ENCODE measurements around the gene GCLM.

The GCLM gene

DNA sequence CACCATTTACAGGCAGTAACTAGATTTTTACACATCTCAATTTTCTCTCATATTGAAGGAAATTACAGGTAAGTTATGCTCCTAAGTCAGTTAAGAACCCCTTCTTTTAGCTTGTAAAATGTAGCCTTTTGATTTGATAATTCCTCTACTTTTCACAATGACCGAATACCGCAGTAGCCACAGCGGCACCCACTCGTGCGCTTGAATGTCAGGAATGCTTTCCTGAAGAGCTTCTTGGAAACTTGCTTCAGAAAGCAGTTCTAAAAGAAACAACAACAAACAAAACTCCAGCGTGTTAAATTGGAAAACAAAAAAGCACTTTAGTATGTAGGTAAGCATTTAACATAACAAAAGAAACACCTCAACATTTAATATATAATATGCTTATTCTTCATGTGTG, 20.3 kb downstream of the GCLM start:
- no peaks in the 10 kb centered on the region for H3F3A ChIP-seq (ENCODE audit: insufficient read depth)
- H3K4me3 ChIP-seq (ENCODE audit: insufficient read depth, low read length, poor library complexity, severe bottlenecking), result no peak overlapping the region
- H3K36me3 ChIP-seq (ENCODE audit: low read length), result peaks cover 6% of the 10 kb centered on the region; the same call in 1 of the 2 replicates

DNA sequence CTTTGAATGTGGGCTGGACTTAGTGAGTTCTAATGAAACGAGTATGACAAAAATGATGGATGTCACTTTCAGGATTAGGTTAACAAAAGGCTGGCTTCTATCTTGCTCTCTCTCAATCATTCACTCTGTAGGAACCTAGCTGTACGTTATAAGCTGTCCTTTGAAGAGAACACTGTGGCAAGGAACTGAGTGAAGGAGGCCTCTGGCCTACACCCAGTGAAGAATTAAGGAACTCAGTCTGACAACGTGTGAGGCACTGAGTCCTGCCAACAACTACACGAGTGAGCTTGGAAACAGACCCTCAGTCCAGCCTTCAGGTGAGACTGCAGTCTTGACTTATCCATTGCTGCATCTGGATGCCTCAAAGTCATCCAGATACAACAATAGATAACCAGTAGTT, 27.0 kb downstream of the GCLM start:
- Histone ChIP-seq H3K27me3 (ENCODE audit: low read length) (no peaks in the 10 kb centered on the region), H3K9me3 (ENCODE audit: insufficient read depth, low read length) (no peaks in the 10 kb centered on the region), H3K9ac (ENCODE audit: low read length) (no peak overlapping the region), H3K79me2 (ENCODE audit: insufficient read depth, low read length) (peaks cover 16% of the 10 kb centered on the region), H3K4me3 (ENCODE audit: insufficient read depth, low read length, poor library complexity, severe bottlenecking) (no peak overlapping the region), H4K20me1 (ENCODE audit: low read depth, low read length) (peaks cover 4% of the 10 kb centered on the region; the same call in 1 of the 2 replicates), H3F3A (ENCODE audit: insufficient read depth) (peaks cover 10% of the 10 kb centered on the region; the same call in 1 of the 2 replicates), H3K9me2 (replicated peaks; ENCODE audit: insufficient read depth, low read length) (no peaks in the 10 kb centered on the region), H3K36me3 (ENCODE audit: low read length) (no peaks in the 10 kb centered on the region), H2AFZ (ENCODE audit: low read depth, low read length, severe bottlenecking) (no peak overlapping the region), H3K27ac (ENCODE audit: low read depth, low read length) (no peak overlapping the region), H3K4me2 (ENCODE audit: low read depth, low read length, poor library complexity, severe bottlenecking) (no peak overlapping the region)
- TF ChIP-seq, protein P1, sequence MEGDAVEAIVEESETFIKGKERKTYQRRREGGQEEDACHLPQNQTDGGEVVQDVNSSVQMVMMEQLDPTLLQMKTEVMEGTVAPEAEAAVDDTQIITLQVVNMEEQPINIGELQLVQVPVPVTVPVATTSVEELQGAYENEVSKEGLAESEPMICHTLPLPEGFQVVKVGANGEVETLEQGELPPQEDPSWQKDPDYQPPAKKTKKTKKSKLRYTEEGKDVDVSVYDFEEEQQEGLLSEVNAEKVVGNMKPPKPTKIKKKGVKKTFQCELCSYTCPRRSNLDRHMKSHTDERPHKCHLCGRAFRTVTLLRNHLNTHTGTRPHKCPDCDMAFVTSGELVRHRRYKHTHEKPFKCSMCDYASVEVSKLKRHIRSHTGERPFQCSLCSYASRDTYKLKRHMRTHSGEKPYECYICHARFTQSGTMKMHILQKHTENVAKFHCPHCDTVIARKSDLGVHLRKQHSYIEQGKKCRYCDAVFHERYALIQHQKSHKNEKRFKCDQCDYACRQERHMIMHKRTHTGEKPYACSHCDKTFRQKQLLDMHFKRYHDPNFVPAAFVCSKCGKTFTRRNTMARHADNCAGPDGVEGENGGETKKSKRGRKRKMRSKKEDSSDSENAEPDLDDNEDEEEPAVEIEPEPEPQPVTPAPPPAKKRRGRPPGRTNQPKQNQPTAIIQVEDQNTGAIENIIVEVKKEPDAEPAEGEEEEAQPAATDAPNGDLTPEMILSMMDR (IDR thresholded peaks at IDR 0.05; ENCODE audit: insufficient read depth, low read length, poor library complexity, severe bottlenecking), result no peak
- no peak for TF ChIP-seq EZH2phosphoT487 (conservative IDR thresholded peaks at IDR 0.05; ENCODE audit: low read length)

More for the DNA sequence above, 20.3 kb downstream of the GCLM start:
- no peak for TF ChIP-seq EZH2phosphoT487 (conservative IDR thresholded peaks at IDR 0.05; ENCODE audit: low read length)
- TF ChIP-seq, protein P1 (IDR thresholded peaks at IDR 0.05; ENCODE audit: insufficient read depth, low read length, poor library complexity, severe bottlenecking), result no peak
- H2AFZ ChIP-seq (ENCODE audit: low read depth, low read length, severe bottlenecking), result no peak overlapping the region
- no peaks in the 10 kb centered on the region for H3K9me3 ChIP-seq (ENCODE audit: insufficient read depth, low read length)
- no peaks in the 10 kb centered on the region for H3K27me3 ChIP-seq (ENCODE audit: low read length)
- no peak overlapping the region for H3K27ac ChIP-seq (ENCODE audit: low read depth, low read length)
- H4K20me1 ChIP-seq (ENCODE audit: low read depth, low read length), result no peaks in the 10 kb centered on the region
- H3K79me2 ChIP-seq (ENCODE audit: insufficient read depth, low read length), result no peaks in the 10 kb centered on the region
- no peaks in the 10 kb centered on the region for H3K9me2 ChIP-seq (replicated peaks; ENCODE audit: insufficient read depth, low read length)
- H3K4me2 ChIP-seq (ENCODE audit: low read depth, low read length, poor library complexity, severe bottlenecking), result no peak overlapping the region
- H3K9ac ChIP-seq (ENCODE audit: low read length), result no peak overlapping the region

DNA sequence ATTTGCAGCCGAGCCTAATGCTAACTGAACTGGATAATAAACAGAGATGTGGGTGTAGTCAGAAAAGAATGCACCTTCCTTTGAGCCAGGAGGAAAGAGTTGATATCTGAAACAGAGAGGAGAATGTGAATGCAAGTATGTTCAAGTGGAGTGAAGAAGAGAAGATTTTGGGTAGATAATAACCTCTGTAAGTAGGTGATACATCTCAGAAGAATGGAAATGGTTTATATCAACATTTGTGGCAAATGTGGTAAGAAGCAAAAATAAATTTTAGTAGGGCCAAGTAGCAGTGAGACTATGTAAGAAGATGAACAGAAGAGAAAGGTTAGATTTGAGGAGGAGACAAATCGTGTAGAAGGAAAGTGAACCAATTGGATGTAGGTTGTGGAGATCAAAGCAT, 28.5 kb downstream of the GCLM start:
- Histone ChIP-seq H3K27me3 (ENCODE audit: low read length) (no peaks in the 10 kb centered on the region), H3K9ac (ENCODE audit: low read length) (no peak overlapping the region), H2AFZ (ENCODE audit: low read depth, low read length, severe bottlenecking) (no peak overlapping the region), H3K27ac (ENCODE audit: low read depth, low read length) (no peak overlapping the region), H3K4me2 (ENCODE audit: low read depth, low read length, poor library complexity, severe bottlenecking) (no peak overlapping the region), H3K36me3 (ENCODE audit: low read length) (peaks cover 12% of the 10 kb centered on the region), H3K4me3 (ENCODE audit: insufficient read depth, low read length, poor library complexity, severe bottlenecking) (no peak overlapping the region), H3K9me3 (ENCODE audit: insufficient read depth, low read length) (no peaks in the 10 kb centered on the region), H3F3A (ENCODE audit: insufficient read depth) (peaks cover 10% of the 10 kb centered on the region; the same call in 1 of the 2 replicates), H3K9me2 (replicated peaks; ENCODE audit: insufficient read depth, low read length) (no peaks in the 10 kb centered on the region), H4K20me1 (ENCODE audit: low read depth, low read length) (peaks cover 10% of the 10 kb centered on the region; the same call in 1 of the 2 replicates), H3K79me2 (ENCODE audit: insufficient read depth, low read length) (peaks cover 31% of the 10 kb centered on the region)
- no peak for TF ChIP-seq EZH2phosphoT487 (conservative IDR thresholded peaks at IDR 0.05; ENCODE audit: low read length)
- TF ChIP-seq, protein P1 (IDR thresholded peaks at IDR 0.05; ENCODE audit: insufficient read depth, low read length, poor library complexity, severe bottlenecking), result no peak

All from SU-DHL-6 (cell line).